K562 (cell line): ENCODE data around the gene ANKRD23. TPM values are rescaled to one million over a fixed set of nuclear protein-coding genes. Genes with fewer than 3 reads are reported as not detected.

Source experiments
- FOXP4 ChIP-seq: sonication (generic); formaldehyde crosslinking; IDR thresholded peaks from 2 replicates; pipeline ENCODE4 v1.8.0; 2022; ENCODE audit warnings: mild to moderate bottlenecking, missing genetic modification reagents, borderline replicate concordance
- KDM4B ChIP-seq, 2 experiments: fragments of 450-650 bp in 1 of 2; sonication (generic) in 1 of 2; IDR thresholded peaks; 2 replicates each; pipeline ENCODE4 v1.6.1; 2016 to 2017; ENCODE audit warnings: borderline replicate concordance in 2 of 2, antibody characterized with exemption in 1 of 2, low read depth in 1 of 2, mild to moderate bottlenecking in 1 of 2
- KLF1 ChIP-seq: fragments of 450-650 bp; IDR thresholded peaks from 2 replicates; pipeline ENCODE4 v1.6.1; 2016; ENCODE audit warnings: missing genetic modification characterization, missing compliant biosample characterization
- NFYB ChIP-seq: IDR thresholded peaks from 2 replicates; pipeline ENCODE4 v1.6.1; 2011; ENCODE audit warnings: mild to moderate bottlenecking, moderate library complexity; ENCODE audit not compliant: insufficient read length; ENCODE audit errors: extremely low read depth
- NR2C2 ChIP-seq, 2 experiments: fragments of 200-800 bp in 1 of 2; sonication (Bioruptor generic) in 1 of 2; sonication (generic) in 1 of 2; formaldehyde crosslinking in 1 of 2; IDR thresholded peaks; 2 replicates each; pipeline versions ENCODE4 v1.6.1 to v1.8.0; 2016 to 2022; ENCODE audit warnings: mild to moderate bottlenecking in 1 of 2, missing compliant biosample characterization in 1 of 2, missing genetic modification characterization in 1 of 2, missing genetic modification reagents in 1 of 2
- RUNX1 ChIP-seq: sonication (generic); IDR thresholded peaks from 2 replicates; pipeline ENCODE4 v1.6.1; 2016; ENCODE audit warnings: antibody characterized with exemption, low read depth
- SPI1 ChIP-seq: IDR thresholded peaks from 2 replicates; pipeline ENCODE4 v1.6.1; 2011; ENCODE audit warnings: low read depth, low read length, control low read depth, borderline replicate concordance
- TAF7 ChIP-seq: fragments of 450-650 bp; IDR thresholded peaks from 2 replicates; pipeline ENCODE4 v1.6.1; 2016; ENCODE audit warnings: missing genetic modification characterization, missing compliant biosample characterization
- THRAP3 ChIP-seq: fragments of 450-650 bp; IDR thresholded peaks from 2 replicates; pipeline ENCODE4 v1.6.1; 2016; ENCODE audit warnings: mild to moderate bottlenecking, inconsistent platforms, borderline replicate concordance
- VEZF1 ChIP-seq: fragments of 200-800 bp; sonication (Bioruptor generic); IDR thresholded peaks from 2 replicates; pipeline ENCODE4 v1.6.1; 2017; ENCODE audit warnings: missing genetic modification characterization, missing compliant biosample characterization
- ZBTB5 ChIP-seq: fragments of 450-650 bp; IDR thresholded peaks from 2 replicates; pipeline ENCODE4 v1.6.1; 2017; ENCODE audit warnings: antibody characterized with exemption
- polyA plus RNA-seq, 8 experiments: library from polyadenylated mRNA; depleted of rRNA in 4 of 8; stranded (reverse) in 5 of 8; unstranded in 3 of 8; fragments of >200 nt; fragmentation: Nextera tagmentation in 2 of 8; fragmentation: Illumina TruSeq in 1 of 8; extraction: Ambion mirVana in 2 of 8; extraction: Trizol in 1 of 8; gene quantifications; 2 replicates each; pipeline versions ENCODE4 v1.2.1 to v1.2.3, GENCODE V29; 2011 to 2014; ENCODE audit warnings: inconsistent platforms in 1 of 8, missing spikeins in 1 of 8
- total RNA-seq, 7 experiments: library from RNA; depleted of rRNA in 6 of 7; stranded (reverse); fragments of >200 nt in 6 of 7; fragmentation: Illumina TruSeq in 2 of 7; extraction: Trizol in 2 of 7; gene quantifications; 2 replicates each; pipeline versions ENCODE4 v1.2.1 to v1.2.3, GENCODE V29; 2011 to 2021; ENCODE audit warnings: low replicate concordance in 1 of 7
- TF ChIP-seq, protein P1 (sequence below): sonication (generic); formaldehyde crosslinking; IDR thresholded peaks from 2 replicates; pipeline ENCODE4 v1.8.0; 2022; ENCODE audit warnings: missing genetic modification reagents, mild to moderate bottlenecking, moderate library complexity, borderline replicate concordance
- TF ChIP-seq, protein P2 (sequence below): sonication (generic); formaldehyde crosslinking; IDR thresholded peaks from 2 replicates; pipeline ENCODE4 v1.4.0; 2020; ENCODE audit warnings: mild to moderate bottlenecking, missing genetic modification reagents
- TF ChIP-seq, protein P3 (sequence below): sonication (generic); formaldehyde crosslinking; IDR thresholded peaks from 2 replicates; pipeline ENCODE4 v1.5.0; 2020; ENCODE audit warnings: missing genetic modification reagents

ANKRD23 gene
- total and polyA plus RNA-seq, 9 of the 15 experiments (the other 6 are each of a cell fraction or from before 2014, with no cell fraction given): 0.32 to 4.8 (median 2.8) TPM

GRCh38 chr2:96869822-96870625 is 26.2 kb upstream of the ANKRD23 start, which contains the start of gene SEMA4C (continued):
- TF ChIP-seq, protein P1, sequence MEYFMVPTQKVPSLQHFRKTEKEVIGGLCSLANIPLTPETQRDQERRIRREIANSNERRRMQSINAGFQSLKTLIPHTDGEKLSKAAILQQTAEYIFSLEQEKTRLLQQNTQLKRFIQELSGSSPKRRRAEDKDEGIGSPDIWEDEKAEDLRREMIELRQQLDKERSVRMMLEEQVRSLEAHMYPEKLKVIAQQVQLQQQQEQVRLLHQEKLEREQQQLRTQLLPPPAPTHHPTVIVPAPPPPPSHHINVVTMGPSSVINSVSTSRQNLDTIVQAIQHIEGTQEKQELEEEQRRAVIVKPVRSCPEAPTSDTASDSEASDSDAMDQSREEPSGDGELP (CRISPR knock-in tag): no peak
- TF ChIP-seq, protein P2, sequence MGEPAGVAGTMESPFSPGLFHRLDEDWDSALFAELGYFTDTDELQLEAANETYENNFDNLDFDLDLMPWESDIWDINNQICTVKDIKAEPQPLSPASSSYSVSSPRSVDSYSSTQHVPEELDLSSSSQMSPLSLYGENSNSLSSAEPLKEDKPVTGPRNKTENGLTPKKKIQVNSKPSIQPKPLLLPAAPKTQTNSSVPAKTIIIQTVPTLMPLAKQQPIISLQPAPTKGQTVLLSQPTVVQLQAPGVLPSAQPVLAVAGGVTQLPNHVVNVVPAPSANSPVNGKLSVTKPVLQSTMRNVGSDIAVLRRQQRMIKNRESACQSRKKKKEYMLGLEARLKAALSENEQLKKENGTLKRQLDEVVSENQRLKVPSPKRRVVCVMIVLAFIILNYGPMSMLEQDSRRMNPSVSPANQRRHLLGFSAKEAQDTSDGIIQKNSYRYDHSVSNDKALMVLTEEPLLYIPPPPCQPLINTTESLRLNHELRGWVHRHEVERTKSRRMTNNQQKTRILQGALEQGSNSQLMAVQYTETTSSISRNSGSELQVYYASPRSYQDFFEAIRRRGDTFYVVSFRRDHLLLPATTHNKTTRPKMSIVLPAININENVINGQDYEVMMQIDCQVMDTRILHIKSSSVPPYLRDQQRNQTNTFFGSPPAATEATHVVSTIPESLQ (CRISPR knock-in tag): 0 out of 2 replicates have a peak, but pooled peaks have one; percentile 60
- TF ChIP-seq RUNX1 (no peak), KDM4B (IDR thresholded peaks at IDR 0.05; ENCODE audit: borderline replicate concordance in 2 of 2, low read depth in 1 of 2) (0 out of 4 replicates have a peak, but pooled peaks of 1 of the 2 experiments have one; percentile 35), ZBTB5 (no peak), THRAP3 (no peak), TAF7 (tag) (no peak), VEZF1 (CRISPR knock-in tag) (peak; percentile 94), FOXP4 (CRISPR knock-in tag) (no peak), SPI1 (no peak), KLF1 (tag) (no peak), NFYB (no peak), NR2C2 (CRISPR knock-in tag; IDR thresholded peaks at IDR 0.05) (no peak), NR2C2 (tag; IDR thresholded peaks at IDR 0.05) (peak; percentile 44; the same call in 1 of the 2 replicates)
- TF ChIP-seq, protein P3, sequence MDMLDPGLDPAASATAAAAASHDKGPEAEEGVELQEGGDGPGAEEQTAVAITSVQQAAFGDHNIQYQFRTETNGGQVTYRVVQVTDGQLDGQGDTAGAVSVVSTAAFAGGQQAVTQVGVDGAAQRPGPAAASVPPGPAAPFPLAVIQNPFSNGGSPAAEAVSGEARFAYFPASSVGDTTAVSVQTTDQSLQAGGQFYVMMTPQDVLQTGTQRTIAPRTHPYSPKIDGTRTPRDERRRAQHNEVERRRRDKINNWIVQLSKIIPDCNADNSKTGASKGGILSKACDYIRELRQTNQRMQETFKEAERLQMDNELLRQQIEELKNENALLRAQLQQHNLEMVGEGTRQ (CRISPR knock-in tag): no peak
